Activated naive CD8-positive, alpha-beta T cell treated with anti-CD3 and anti-CD28 coated beads, Interleukin-2, amount 50 U/mL, for 24 hours (primary cell): ENCODE results near the gene PLA2G2C.
A peak's percentile ranks its signal among the peaks of the same experiment; 100 is the strongest.

ENCODE experiments used
- ATAC-seq: fragments of 150-1000 bp; cut with Tn5 transposase; one replicate; pipeline ENCODE4 v1.10.0; 2021
- DNase-seq: peaks from one replicate; pipeline ENCODE4 v3.0.0; 2021
- H3K27ac Mint-ChIP-seq: one replicate; pipeline ENCODE4 v1.8.0; 2021; ENCODE audit warnings: mild to moderate bottlenecking, mixed read lengths
- H3K27me3 Mint-ChIP-seq: one replicate; pipeline ENCODE4 v1.8.0; 2021; ENCODE audit warnings: mixed read lengths
- H3K36me3 Mint-ChIP-seq: one replicate; pipeline ENCODE4 v1.8.0; 2021; ENCODE audit warnings: low read depth, mixed read lengths
- H3K4me1 Mint-ChIP-seq: one replicate; pipeline ENCODE4 v1.8.0; 2021; ENCODE audit warnings: mixed read lengths
- H3K4me3 Mint-ChIP-seq: one replicate; pipeline ENCODE4 v1.8.0; 2021; ENCODE audit warnings: mild to moderate bottlenecking, moderate library complexity, mixed read lengths
- H3K9me3 Mint-ChIP-seq: one replicate; pipeline ENCODE4 v1.8.0; 2021; ENCODE audit warnings: mixed read lengths

PLA2G2C gene

GRCh38 chr1:20183035-20183434 is 3.3 kb downstream of the PLA2G2C start:
- H3K27ac Mint-ChIP-seq, result no peak overlapping the region
- H3K9me3 Mint-ChIP-seq, result peaks cover 10% of the 10 kb centered on the region
- H3K27me3 Mint-ChIP-seq, result peaks cover 11% of the 10 kb centered on the region
- DNase-seq, result no peak
- H3K4me3 Mint-ChIP-seq, result no peak overlapping the region
- peaks cover 49% of the 10 kb centered on the region for H3K4me1 Mint-ChIP-seq
- peaks cover 3% of the 10 kb centered on the region for H3K36me3 Mint-ChIP-seq
- no peak for ATAC-seq

DNA sequence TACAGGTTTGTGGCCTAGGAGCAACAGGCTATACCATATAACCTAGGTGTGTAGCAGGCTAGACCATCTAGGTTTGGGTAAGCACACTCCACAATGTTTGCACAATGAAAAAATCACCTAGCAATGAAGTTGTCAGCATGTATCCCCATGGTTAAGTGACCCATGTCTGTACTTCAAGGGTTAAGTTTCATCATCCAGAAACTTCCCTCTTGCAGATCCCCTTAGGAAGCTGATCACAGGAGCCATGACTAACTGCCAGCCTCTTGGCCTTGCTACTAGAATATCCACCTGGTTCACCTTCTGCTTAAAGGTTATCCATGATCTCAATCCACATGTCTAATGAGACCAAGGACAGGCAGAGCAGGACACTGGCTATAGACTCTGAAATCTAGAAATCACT is 3.9 kb downstream of the PLA2G2C start:
- DNase-seq, result no peak
- Mint-ChIP-seq H3K4me1 (peaks cover 42% of the 10 kb centered on the region), H3K36me3 (peaks cover 3% of the 10 kb centered on the region), H3K4me3 (no peak overlapping the region), H3K27ac (no peak overlapping the region), H3K27me3 (peaks cover 9% of the 10 kb centered on the region), H3K9me3 (peaks cover 10% of the 10 kb centered on the region)
- no peak for ATAC-seq

DNA sequence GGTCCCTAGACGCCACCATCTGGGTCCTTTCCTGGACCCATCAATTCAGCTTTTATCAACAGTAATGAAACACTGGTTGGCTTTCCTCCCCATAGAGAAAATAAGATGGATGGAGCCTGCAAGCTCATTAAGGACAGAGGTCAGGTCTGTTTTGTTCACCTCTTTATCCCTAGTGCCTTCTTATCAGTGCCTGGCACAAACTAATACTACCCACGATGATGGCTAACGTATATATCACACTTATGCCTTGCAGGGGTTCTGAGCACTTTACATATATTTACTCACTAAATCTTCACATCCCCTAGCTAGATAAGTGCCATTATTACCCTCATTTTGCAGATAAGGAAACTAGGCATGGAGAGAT is 5.5 kb downstream of the PLA2G2C start:
- ATAC-seq, result no peak
- H3K4me3 Mint-ChIP-seq, result no peak overlapping the region
- peaks cover 7% of the 10 kb centered on the region for H3K27me3 Mint-ChIP-seq
- H3K4me1 Mint-ChIP-seq, result peaks cover 31% of the 10 kb centered on the region
- peaks cover 3% of the 10 kb centered on the region for H3K36me3 Mint-ChIP-seq
- H3K9me3 Mint-ChIP-seq, result peaks cover 10% of the 10 kb centered on the region
- H3K27ac Mint-ChIP-seq, result no peak overlapping the region
- no peak for DNase-seq

GRCh38 chr1:20180129-20180843 is 6.0 kb downstream of the PLA2G2C start:
- no peak overlapping the region for H3K27ac Mint-ChIP-seq
- no peak for ATAC-seq
- no peak for DNase-seq
- peaks cover 3% of the 10 kb centered on the region for H3K36me3 Mint-ChIP-seq
- H3K4me3 Mint-ChIP-seq, result no peak overlapping the region
- H3K27me3 Mint-ChIP-seq, result peaks cover 7% of the 10 kb centered on the region
- H3K9me3 Mint-ChIP-seq, result peaks cover 10% of the 10 kb centered on the region
- H3K4me1 Mint-ChIP-seq, result peaks cover 33% of the 10 kb centered on the region

- Mint-ChIP-seq H3K4me3 (no peak overlapping the region), H3K4me1 (peaks cover 33% of the 10 kb centered on the region), H3K9me3 (peaks cover 10% of the 10 kb centered on the region), H3K27me3 (peaks cover 7% of the 10 kb centered on the region), H3K27ac (no peak overlapping the region), H3K36me3 (peaks cover 5% of the 10 kb centered on the region)
- DNase-seq, result no peak
- ATAC-seq, result no peak
These were observed 6.8 kb downstream of the PLA2G2C start for GRCh38 chr1:20179371-20180128.

DNA sequence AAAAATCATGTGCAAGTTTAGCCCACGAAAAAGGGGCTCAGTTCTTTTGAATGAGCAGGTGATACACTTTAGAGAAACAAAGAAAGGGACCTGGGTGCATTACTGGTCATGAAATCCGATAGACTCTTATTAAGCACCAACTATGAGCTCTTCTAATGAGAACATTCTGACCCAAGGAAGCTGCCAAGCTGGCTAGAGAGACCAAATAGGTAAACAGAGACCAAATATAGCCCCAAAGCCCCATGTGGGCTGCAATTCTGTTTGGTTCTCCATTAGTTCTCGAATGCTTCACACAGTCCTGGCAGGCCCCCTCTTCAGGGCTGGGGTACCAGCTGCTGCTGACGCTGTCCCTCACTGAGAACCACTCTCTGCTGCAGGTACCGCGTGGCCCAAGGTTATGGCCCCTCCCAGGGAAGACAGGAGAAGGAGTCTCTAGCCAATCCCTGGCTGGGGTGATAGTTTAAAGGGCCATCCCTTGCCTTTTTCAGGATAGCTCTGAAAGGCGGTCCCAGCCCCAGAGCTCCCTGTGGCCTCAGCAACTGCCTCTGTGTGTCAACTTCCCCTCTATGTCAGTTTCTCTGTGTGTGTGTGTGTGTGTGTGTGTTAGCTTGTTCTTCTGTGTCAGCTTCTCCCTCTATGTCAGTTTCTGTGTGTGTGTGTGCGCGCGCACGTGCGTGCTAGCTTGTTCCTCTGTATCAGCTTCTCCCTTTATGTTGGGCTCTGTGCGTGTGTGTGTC is 7.5 kb downstream of the PLA2G2C start:
- DNase-seq (no peak), ATAC-seq (no peak)
- peaks cover 33% of the 10 kb centered on the region for H3K4me1 Mint-ChIP-seq
- no peak overlapping the region for H3K27ac Mint-ChIP-seq
- H3K9me3 Mint-ChIP-seq, result peaks cover 10% of the 10 kb centered on the region
- peaks cover 7% of the 10 kb centered on the region for H3K27me3 Mint-ChIP-seq
- peaks cover 5% of the 10 kb centered on the region for H3K36me3 Mint-ChIP-seq
- H3K4me3 Mint-ChIP-seq, result no peak overlapping the region

- H3K27ac Mint-ChIP-seq, result peak overlapping the region; percentile 88
These were observed 11.2 kb downstream of the PLA2G2C start for GRCh38 chr1:20174937-20175666.

DNA sequence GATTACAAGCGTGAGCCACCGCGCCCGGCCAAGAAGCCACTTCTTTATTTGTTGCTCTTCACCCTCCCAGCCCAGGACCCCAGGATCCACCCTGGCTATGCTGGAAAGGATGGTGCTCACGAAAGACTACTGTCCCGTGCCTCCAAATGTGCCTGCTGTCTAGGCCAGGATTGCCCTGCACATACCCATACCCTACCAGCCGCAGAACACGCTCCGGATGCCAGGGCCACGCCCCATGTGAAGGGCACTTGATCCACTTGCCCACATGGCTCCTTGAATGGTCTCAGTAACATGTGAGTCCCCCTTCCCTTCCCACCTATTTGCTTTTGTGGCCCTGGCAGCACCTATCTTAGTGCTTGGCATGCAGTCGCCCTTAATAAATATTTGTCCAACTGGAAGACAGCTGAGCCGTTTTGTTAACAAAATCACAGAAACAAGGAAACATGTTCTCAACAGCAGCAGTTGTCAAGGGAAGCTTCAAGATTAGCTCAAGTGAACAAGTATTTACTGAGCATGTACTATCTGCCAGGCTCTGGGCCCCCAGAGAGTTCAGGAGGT is 14.2 kb downstream of the PLA2G2C start:
- Mint-ChIP-seq H3K27ac (peak overlapping the region; percentile 76), H3K27me3 (no peaks in the 10 kb centered on the region), H3K4me3 (no peak overlapping the region), H3K36me3 (peaks cover 3% of the 10 kb centered on the region), H3K9me3 (no peaks in the 10 kb centered on the region), H3K4me1 (peaks cover 38% of the 10 kb centered on the region)
- ATAC-seq (no peak), DNase-seq (no peak)

More at GRCh38 chr1:20174937-20175666, 11.2 kb downstream of the PLA2G2C start:
- Mint-ChIP-seq H3K9me3 (peaks cover 8% of the 10 kb centered on the region), H3K36me3 (peaks cover 3% of the 10 kb centered on the region), H3K27me3 (peaks cover 4% of the 10 kb centered on the region), H3K4me1 (peaks cover 39% of the 10 kb centered on the region), H3K4me3 (peak overlapping the region; percentile 71)
- ATAC-seq (peak; percentile 58), DNase-seq (no peak)

- H3K36me3 Mint-ChIP-seq, result peaks cover 5% of the 10 kb centered on the region
- H3K27me3 Mint-ChIP-seq, result peaks cover 3% of the 10 kb centered on the region
- ATAC-seq (no peak), DNase-seq (no peak)
- H3K9me3 Mint-ChIP-seq, result peaks cover 5% of the 10 kb centered on the region
- H3K4me1 Mint-ChIP-seq, result peaks cover 29% of the 10 kb centered on the region
- no peak overlapping the region for H3K27ac Mint-ChIP-seq
- no peak overlapping the region for H3K4me3 Mint-ChIP-seq
These were observed 16.4 kb downstream of the PLA2G2C start for GRCh38 chr1:20169932-20170331.

DNA sequence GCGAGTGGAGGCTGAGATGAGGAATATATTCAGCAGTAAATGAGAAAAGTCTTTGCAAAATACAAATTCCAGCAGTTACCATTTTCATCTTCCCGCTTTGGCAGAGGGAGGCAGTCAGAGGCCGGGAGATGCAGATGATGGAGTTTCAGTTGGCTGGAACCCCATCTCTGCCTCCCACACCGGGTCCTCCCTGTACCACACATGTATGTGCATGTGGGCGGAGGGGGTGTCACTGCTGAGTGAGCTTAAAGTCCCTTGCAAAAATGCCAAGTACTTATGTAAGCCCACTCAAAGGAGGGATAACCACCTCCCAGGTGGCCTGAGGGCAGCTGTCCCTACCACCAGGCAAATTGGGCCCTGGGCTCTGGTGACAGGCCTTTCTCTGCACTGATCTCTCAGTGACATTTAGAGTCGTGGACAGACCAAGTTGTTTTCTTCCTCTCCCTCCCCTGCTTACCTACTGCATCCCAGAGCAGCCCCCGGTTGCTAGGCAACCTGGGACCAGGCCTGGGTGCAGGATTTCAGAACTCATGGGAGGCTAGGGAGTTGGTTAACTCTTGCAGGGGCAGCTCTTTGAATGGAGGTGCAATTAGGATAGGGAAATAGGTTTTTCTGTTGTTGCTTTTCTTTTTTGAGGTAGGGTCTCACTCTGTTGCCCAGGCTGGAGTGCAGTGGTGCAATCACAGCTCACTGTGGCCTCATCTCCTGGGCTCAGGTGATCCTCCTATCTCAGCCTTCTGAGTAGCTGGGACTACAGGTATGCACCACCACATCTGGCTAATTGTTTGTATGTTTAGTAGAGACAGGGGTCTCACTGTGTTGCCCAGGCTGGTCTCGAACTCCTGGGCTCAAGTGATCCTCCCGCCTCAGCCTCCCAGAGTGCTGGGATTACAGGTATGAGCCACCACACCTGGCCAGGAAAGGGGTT is 17.5 kb downstream of the PLA2G2C start:
- Mint-ChIP-seq H3K27ac (no peak overlapping the region), H3K36me3 (peaks cover 6% of the 10 kb centered on the region), H3K27me3 (peaks cover 3% of the 10 kb centered on the region), H3K4me3 (no peak overlapping the region), H3K4me1 (peaks cover 18% of the 10 kb centered on the region), H3K9me3 (peaks cover 9% of the 10 kb centered on the region)
- DNase-seq (no peak), ATAC-seq (no peak)

- no peak for ATAC-seq
- Mint-ChIP-seq H3K36me3 (peaks cover 12% of the 10 kb centered on the region), H3K27ac (no peak overlapping the region), H3K4me3 (no peak overlapping the region), H3K27me3 (peaks cover 3% of the 10 kb centered on the region), H3K9me3 (peaks cover 15% of the 10 kb centered on the region), H3K4me1 (peaks cover 10% of the 10 kb centered on the region)
- DNase-seq, result no peak
These were observed 19.2 kb downstream of the PLA2G2C start for GRCh38 chr1:20167126-20167525.

DNA sequence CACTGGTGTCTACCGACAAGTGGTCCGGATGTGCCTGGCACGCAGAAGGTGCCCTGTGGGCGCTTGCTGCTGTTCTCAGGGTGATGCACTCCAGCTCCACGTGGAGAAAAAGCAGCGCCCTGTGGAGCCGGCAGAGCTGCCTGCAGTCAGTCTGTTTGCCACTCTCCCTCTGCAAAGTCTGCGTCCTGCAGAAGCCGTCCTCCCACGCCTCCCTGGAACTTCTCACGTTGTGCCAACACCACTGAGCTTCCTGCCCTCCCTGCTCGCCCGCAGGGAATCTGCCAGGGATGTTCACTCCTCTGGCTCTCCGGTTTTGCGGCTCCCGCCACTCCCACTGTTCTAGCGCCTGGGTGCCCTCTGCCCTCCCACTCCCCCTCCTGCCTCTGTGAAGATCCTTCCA is 20.3 kb downstream of the PLA2G2C start:
- H3K36me3 Mint-ChIP-seq, result peaks cover 12% of the 10 kb centered on the region
- H3K4me3 Mint-ChIP-seq, result no peak overlapping the region
- ATAC-seq, result no peak
- H3K9me3 Mint-ChIP-seq, result peaks cover 15% of the 10 kb centered on the region
- no peak for DNase-seq
- no peak overlapping the region for H3K27ac Mint-ChIP-seq
- H3K4me1 Mint-ChIP-seq, result peaks cover 3% of the 10 kb centered on the region
- H3K27me3 Mint-ChIP-seq, result peaks cover 3% of the 10 kb centered on the region

GRCh38 chr1:20165522-20165951 is 20.8 kb downstream of the PLA2G2C start:
- H3K4me3 Mint-ChIP-seq, result no peak overlapping the region
- no peak for DNase-seq
- peaks cover 15% of the 10 kb centered on the region for H3K9me3 Mint-ChIP-seq
- H3K36me3 Mint-ChIP-seq, result peaks cover 12% of the 10 kb centered on the region
- H3K27me3 Mint-ChIP-seq, result peaks cover 3% of the 10 kb centered on the region
- peaks cover 3% of the 10 kb centered on the region for H3K4me1 Mint-ChIP-seq
- ATAC-seq, result peak; percentile 30
- H3K27ac Mint-ChIP-seq, result no peak overlapping the region
